ENCODE results near the gene RFX2.

RFX2 gene

DNA sequence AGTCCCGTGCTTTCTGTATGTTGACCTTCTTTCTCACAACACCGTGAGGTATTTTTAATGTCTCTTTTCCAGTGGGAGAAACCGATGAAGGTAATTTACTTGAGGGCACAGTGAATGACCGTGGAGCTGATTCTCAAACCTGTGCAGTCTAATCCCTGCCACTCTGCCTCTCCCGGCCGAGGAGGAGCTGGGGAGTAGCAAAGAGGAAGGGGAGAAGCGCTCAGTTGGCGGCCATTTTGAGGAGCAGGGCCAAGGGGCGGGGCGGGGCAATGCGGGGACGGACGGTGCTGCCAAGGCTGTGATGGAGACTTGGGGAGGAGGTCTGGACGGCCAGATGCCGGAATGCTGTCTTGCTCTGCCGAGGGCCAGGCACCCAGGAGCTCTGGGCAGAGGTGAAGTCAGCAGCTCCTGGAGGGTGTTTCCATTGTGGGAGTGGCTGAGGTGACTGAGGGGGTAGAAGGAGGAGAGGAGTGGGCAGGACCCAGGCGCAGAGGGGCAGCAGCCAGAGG lies 120.0 kb downstream of the RFX2 start:
- Histone ChIP-seq H3K27me3 (ENCODE audit: insufficient read depth, poor library complexity, severe bottlenecking) (no peaks in the 10 kb centered on the region), H3K27ac (replicated peaks) (no peak overlapping the region), H3K4me3 (replicated peaks; ENCODE audit: insufficient read depth, low read length) (no peak overlapping the region)
- TF ChIP-seq, protein P1, sequence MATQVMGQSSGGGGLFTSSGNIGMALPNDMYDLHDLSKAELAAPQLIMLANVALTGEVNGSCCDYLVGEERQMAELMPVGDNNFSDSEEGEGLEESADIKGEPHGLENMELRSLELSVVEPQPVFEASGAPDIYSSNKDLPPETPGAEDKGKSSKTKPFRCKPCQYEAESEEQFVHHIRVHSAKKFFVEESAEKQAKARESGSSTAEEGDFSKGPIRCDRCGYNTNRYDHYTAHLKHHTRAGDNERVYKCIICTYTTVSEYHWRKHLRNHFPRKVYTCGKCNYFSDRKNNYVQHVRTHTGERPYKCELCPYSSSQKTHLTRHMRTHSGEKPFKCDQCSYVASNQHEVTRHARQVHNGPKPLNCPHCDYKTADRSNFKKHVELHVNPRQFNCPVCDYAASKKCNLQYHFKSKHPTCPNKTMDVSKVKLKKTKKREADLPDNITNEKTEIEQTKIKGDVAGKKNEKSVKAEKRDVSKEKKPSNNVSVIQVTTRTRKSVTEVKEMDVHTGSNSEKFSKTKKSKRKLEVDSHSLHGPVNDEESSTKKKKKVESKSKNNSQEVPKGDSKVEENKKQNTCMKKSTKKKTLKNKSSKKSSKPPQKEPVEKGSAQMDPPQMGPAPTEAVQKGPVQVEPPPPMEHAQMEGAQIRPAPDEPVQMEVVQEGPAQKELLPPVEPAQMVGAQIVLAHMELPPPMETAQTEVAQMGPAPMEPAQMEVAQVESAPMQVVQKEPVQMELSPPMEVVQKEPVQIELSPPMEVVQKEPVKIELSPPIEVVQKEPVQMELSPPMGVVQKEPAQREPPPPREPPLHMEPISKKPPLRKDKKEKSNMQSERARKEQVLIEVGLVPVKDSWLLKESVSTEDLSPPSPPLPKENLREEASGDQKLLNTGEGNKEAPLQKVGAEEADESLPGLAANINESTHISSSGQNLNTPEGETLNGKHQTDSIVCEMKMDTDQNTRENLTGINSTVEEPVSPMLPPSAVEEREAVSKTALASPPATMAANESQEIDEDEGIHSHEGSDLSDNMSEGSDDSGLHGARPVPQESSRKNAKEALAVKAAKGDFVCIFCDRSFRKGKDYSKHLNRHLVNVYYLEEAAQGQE (IDR thresholded peaks at IDR 0.05; ENCODE audit: insufficient replicate concordance, low read depth): no peak
- TF ChIP-seq SPI1 (IDR thresholded peaks at IDR 0.05; ENCODE audit: borderline replicate concordance, low read depth) (no peak), GABPA (IDR thresholded peaks at IDR 0.05; ENCODE audit: low read depth) (no peak), POLR2AphosphoS5 (IDR thresholded peaks at IDR 0.05; ENCODE audit: low read depth) (no peak)
- TF ChIP-seq, protein P2, sequence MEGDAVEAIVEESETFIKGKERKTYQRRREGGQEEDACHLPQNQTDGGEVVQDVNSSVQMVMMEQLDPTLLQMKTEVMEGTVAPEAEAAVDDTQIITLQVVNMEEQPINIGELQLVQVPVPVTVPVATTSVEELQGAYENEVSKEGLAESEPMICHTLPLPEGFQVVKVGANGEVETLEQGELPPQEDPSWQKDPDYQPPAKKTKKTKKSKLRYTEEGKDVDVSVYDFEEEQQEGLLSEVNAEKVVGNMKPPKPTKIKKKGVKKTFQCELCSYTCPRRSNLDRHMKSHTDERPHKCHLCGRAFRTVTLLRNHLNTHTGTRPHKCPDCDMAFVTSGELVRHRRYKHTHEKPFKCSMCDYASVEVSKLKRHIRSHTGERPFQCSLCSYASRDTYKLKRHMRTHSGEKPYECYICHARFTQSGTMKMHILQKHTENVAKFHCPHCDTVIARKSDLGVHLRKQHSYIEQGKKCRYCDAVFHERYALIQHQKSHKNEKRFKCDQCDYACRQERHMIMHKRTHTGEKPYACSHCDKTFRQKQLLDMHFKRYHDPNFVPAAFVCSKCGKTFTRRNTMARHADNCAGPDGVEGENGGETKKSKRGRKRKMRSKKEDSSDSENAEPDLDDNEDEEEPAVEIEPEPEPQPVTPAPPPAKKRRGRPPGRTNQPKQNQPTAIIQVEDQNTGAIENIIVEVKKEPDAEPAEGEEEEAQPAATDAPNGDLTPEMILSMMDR (IDR thresholded peaks at IDR 0.05; ENCODE audit: insufficient read depth, low read length): no peak
- no peak for DNase-seq (ENCODE audit: low read depth in 1 of 2, low spot score in 1 of 2)

DNA sequence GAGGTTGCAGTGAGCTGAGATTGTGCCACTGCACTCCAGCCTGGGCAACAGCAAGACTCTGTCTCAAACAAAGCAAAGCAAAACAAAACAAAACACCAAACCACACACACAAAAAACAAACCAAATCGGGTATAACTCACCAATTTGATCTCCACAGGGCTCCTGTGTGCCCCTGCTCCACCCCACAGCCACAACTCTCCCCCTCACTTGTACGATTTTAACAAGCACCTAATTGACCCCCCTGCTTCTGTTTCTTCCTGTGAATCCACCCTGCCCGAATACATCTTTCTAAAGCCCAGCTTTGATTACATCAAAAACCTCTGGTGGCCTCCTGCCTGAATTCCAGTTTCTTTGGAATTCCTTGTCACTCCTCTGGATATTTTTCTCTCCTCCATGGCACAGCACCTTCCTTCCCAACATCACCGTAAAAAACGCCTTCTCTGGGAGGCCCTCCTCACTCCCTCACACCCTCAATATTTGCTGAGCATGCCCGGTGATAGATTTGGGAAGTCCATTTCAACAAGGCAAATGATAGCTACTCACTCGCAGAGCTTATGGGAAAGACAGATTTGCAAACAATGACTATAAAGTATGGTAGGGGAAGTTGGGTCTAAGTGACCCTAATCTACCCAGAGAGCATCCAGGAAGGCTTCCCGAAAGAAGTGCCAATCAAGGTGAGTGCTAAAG lies 120.8 kb downstream of the RFX2 start:
- TF ChIP-seq POLR2AphosphoS5 (IDR thresholded peaks at IDR 0.05; ENCODE audit: low read depth): no peak
- TF ChIP-seq, protein P1 (IDR thresholded peaks at IDR 0.05; ENCODE audit: insufficient replicate concordance, low read depth): no peak
- TF ChIP-seq, protein P2 (IDR thresholded peaks at IDR 0.05; ENCODE audit: insufficient read depth, low read length): no peak
- TF ChIP-seq SPI1 (IDR thresholded peaks at IDR 0.05; ENCODE audit: borderline replicate concordance, low read depth): no peak
- no peak for TF ChIP-seq GABPA (IDR thresholded peaks at IDR 0.05; ENCODE audit: low read depth)
- DNase-seq (ENCODE audit: low read depth in 1 of 2, low spot score in 1 of 2): no peak
- Histone ChIP-seq H3K4me3 (replicated peaks; ENCODE audit: insufficient read depth, low read length) (no peak overlapping the region), H3K27ac (replicated peaks) (no peak overlapping the region), H3K27me3 (ENCODE audit: insufficient read depth, poor library complexity, severe bottlenecking) (no peaks in the 10 kb centered on the region)

DNA sequence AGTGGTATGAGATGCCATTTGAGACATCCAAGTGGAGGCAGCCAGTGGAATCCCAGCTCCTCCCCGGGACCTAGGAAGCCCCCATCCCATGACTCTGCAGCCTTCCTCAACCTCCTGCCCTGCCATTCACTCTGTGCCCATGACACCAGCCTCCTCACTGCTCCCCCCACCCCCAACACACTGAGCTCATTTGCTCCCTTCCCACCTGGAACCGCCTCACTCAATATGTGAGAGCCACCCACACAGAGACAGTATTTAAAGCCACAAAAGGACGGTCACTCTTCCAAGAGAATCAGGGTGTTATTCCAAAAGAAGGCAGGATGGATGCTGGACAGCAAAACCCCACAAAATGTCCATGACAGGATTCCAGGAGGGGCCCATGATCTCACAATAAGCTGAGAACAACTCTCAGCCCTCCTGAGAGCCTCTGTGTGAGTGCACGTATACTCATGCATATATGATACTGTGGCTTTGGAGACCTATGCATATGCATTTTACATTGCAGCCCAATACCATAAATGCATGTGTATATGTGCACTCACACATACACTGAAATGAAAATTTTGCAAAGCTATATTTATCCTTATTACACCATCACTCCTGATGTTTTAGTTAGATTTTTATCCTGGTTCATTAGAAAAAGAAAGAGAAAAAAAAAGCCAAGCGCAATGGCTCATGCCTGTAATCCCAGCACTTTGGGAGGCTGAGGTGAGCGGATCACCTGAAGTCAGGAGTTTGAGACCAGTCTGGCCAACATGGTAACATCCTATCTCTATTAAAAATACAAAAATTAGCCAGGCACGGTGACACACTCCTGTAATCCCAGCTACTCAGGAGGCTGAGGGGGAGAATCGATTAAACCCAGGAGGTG lies 121.5 kb downstream of the RFX2 start:
- DNase-seq (ENCODE audit: low read depth in 1 of 2, low spot score in 1 of 2): no peak
- Histone ChIP-seq H3K27me3 (ENCODE audit: insufficient read depth, poor library complexity, severe bottlenecking) (no peaks in the 10 kb centered on the region), H3K27ac (replicated peaks) (no peak overlapping the region), H3K4me3 (replicated peaks; ENCODE audit: insufficient read depth, low read length) (no peak overlapping the region)
- TF ChIP-seq, protein P1 (IDR thresholded peaks at IDR 0.05; ENCODE audit: insufficient replicate concordance, low read depth): no peak
- TF ChIP-seq GABPA (IDR thresholded peaks at IDR 0.05; ENCODE audit: low read depth): no peak
- TF ChIP-seq POLR2AphosphoS5 (IDR thresholded peaks at IDR 0.05; ENCODE audit: low read depth): no peak
- TF ChIP-seq SPI1 (IDR thresholded peaks at IDR 0.05; ENCODE audit: borderline replicate concordance, low read depth): no peak
- TF ChIP-seq, protein P2 (IDR thresholded peaks at IDR 0.05; ENCODE audit: insufficient read depth, low read length): no peak
